Left kidney (tissue), 2 donors: ENCODE results near the gene APOD. TPM values are rescaled to one million over a fixed set of nuclear protein-coding genes. Genes with fewer than 3 reads are reported as not detected.

Experiments
- DNase-seq: peaks from one replicate; pipeline ENCODE4 v3.0.0-alpha.2; 2013
- polyA plus RNA-seq: library from polyadenylated mRNA; unstranded; fragments of 120-200 nt; gene quantifications from one replicate; pipeline ENCODE4 v1.2.1, GENCODE V29; 2013; ENCODE audit not compliant: insufficient read length

APOD gene
- polyA plus RNA-seq, 1 donor = 13.3 TPM

DNA sequence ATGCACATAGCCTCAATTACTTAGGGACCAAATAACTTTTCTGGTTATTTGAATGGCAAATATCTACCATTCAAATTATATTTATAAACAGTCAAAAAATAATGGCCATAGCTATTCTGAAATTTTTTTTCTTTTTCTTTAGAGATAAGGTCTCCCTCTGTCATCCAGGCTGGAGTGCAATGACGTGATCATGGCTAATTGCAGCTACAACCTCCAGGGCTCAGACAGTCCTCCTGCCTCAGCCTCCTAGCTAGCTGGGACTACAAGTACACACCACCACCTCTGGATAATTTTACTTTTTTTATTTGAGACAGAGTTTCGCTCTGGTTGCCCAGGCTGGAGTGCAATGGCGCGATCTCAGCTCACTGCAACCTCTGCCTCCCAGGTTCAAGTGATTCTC is 57.2 kb downstream of the APOD start:
- no peak for DNase-seq

DNA sequence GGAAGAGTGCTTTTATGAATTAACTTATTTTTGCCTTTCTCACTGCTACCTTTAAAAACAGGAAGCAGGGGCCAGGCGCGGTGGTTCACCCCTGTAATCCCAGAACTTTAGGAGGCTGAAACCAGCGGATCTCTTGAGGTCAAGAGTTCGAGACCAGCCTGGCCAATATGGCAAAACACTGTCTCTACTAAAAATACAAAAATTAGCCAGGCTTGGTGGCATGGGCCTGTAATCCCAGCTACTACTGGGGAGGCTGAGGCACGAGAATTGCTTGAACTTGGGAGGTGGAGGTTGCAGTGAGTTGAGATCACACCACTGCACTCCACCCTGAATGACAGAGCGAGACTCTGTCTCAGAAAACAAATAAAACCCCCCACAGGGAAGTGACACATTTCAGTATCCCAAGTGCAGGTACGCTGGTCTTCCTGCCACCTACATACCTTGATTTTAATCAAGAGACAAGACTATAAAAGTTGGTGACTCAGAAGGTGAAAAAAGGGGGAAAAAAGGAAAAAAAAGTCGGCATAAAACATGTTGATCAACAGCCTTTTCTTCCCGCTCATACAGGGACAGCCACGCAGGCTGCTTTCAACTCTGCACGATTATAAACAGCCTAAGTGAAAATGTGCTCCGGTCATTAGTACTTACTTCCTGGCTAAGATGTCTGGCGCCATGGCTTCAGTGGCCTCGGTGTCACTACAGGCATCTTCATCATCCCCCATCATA is 59.4 kb downstream of the APOD start:
- DNase-seq = no peak

GRCh38 chr3:195522254-195523023 is 61.3 kb downstream of the APOD start:
- DNase-seq = no peak

Other genes with a start within 250 kb of the APOD start
- 43.9 TPM for gene ACAP2, start 140.9 kb downstream of the APOD start, polyA plus RNA-seq
- 59.0 TPM for gene PPP1R2, start 40.6 kb downstream of the APOD start, polyA plus RNA-seq
- gene MUC20, start 137.0 kb upstream of the APOD start, polyA plus RNA-seq = 32.5 TPM
- 1.2 TPM for gene MUC4, start 228.0 kb upstream of the APOD start, polyA plus RNA-seq